GM12872 (cell line): Measurements from ENCODE around the gene ACAP2.

Experiments
- CTCF ChIP-seq: IDR thresholded peaks from 3 replicates; pipeline ENCODE4 v1.5.1; 2011; ENCODE audit warnings: low read depth, mild to moderate bottlenecking, low read length, moderate library complexity; ENCODE audit not compliant: insufficient read depth

The ACAP2 gene

GRCh38 chr3:195372220-195372619 lies 70.6 kb downstream of the ACAP2 start:
- no peak for TF ChIP-seq CTCF

- no peak for TF ChIP-seq CTCF
Measured at GRCh38 chr3:195366200-195366925, 76.5 kb downstream of the ACAP2 start.

- TF ChIP-seq CTCF, result no peak
Measured at GRCh38 chr3:195365371-195365770, 77.4 kb downstream of the ACAP2 start.

- TF ChIP-seq CTCF, result no peak
Measured at GRCh38 chr3:195356151-195357086, 86.4 kb downstream of the ACAP2 start.

GRCh38 chr3:195352895-195353488 lies 89.8 kb downstream of the ACAP2 start:
- TF ChIP-seq CTCF, result no peak

GRCh38 chr3:195348426-195349115 lies 94.2 kb downstream of the ACAP2 start:
- TF ChIP-seq CTCF, result no peak

- TF ChIP-seq CTCF, result no peak
Measured at GRCh38 chr3:195337747-195338146, 105.1 kb downstream of the ACAP2 start.
